OCI-LY7 (cell line): ENCODE measurements around the gene GPR61. TPM values are rescaled to one million over a fixed set of nuclear protein-coding genes. Genes with fewer than 3 reads are reported as not detected.

Experiments
- BruUV-seq: library from RNA; stranded (reverse); fragments of 400-500 nt; replicated peaks from 2 replicates; lab custom pipeline; 2021; lab: Mats Ljungman, UMichigan
- CTCF ChIA-PET: fragments of 300-600 bp; sonication (Branson Sonifier 250); formaldehyde crosslinking; loops from one replicate; lab custom pipeline; 2022; ENCODE audit warnings: antibody characterized with exemption; ENCODE audit not compliant: unreplicated experiment; lab: Charles Lee
- POLR2A ChIA-PET: fragments of 300-600 bp; sonication (Branson Sonifier 250); formaldehyde crosslinking; loops from one replicate; lab custom pipeline; 2022; ENCODE audit warnings: antibody characterized with exemption; lab: Charles Lee
- DNase-seq: peaks from one replicate; pipeline ENCODE4 v3.0.0-alpha.2; 2015; ENCODE audit warnings: low spot score
- H2AFZ ChIP-seq: fragments of 200-600 bp; sonication (generic), shearing (Covaris generic); 2 replicates; pipeline ENCODE4 v1.6.1; 2014; ENCODE audit warnings: mild to moderate bottlenecking, antibody characterized with exemption, low read length, moderate library complexity
- H3K27ac ChIP-seq: fragments of 200-600 bp; sonication (generic); 2 replicates; pipeline ENCODE4 v1.5.1; 2014; ENCODE audit warnings: mixed run types, low read depth, mild to moderate bottlenecking, moderate library complexity, low read length, inconsistent platforms; ENCODE audit not compliant: poor library complexity, severe bottlenecking
- H3K36me3 ChIP-seq: fragments of 200-600 bp; sonication (generic); 2 replicates; pipeline ENCODE4 v1.6.1; 2014; ENCODE audit warnings: mild to moderate bottlenecking, antibody characterized with exemption, low read length, moderate library complexity, mixed read lengths; ENCODE audit not compliant: insufficient read depth
- H3K4me1 ChIP-seq: fragments of 200-600 bp; sonication (generic); 2 replicates; pipeline ENCODE4 v1.5.1; 2014; ENCODE audit warnings: mild to moderate bottlenecking, low read length; ENCODE audit not compliant: insufficient read depth, poor library complexity, severe bottlenecking
- H3K4me2 ChIP-seq: fragments of 200-600 bp; sonication (generic); 2 replicates; pipeline ENCODE4 v1.6.1; 2014; ENCODE audit warnings: mild to moderate bottlenecking, low read length
- H3K4me3 ChIP-seq: fragments of 200-600 bp; sonication (generic); 2 replicates; pipeline ENCODE4 v1.5.1; 2014; ENCODE audit warnings: mild to moderate bottlenecking, low read depth, low read length; ENCODE audit not compliant: poor library complexity, severe bottlenecking
- H3K79me2 ChIP-seq: fragments of 200-600 bp; sonication (generic); 2 replicates; pipeline ENCODE4 v1.6.1; 2016; ENCODE audit warnings: low read depth, mild to moderate bottlenecking, low read length, moderate library complexity, mixed read lengths; ENCODE audit not compliant: insufficient read depth
- H3K9me2 ChIP-seq: fragments of 200-600 bp; sonication (generic); 2 replicates; pipeline ENCODE4 v1.6.1; 2016; ENCODE audit warnings: mild to moderate bottlenecking, low read length, mixed read lengths; ENCODE audit not compliant: insufficient read depth
- H3K9me3 ChIP-seq: fragments of 200-600 bp; sonication (generic); 2 replicates; pipeline ENCODE4 v1.6.1; 2014; ENCODE audit warnings: mild to moderate bottlenecking, mixed run types, low read length, mixed read lengths
- H4K20me1 ChIP-seq: fragments of 200-600 bp; sonication (generic); 2 replicates; pipeline ENCODE4 v1.6.1; 2014; ENCODE audit warnings: mild to moderate bottlenecking, antibody characterized with exemption, low read length, moderate library complexity, mixed read lengths; ENCODE audit not compliant: insufficient read depth
- EZH2phosphoT487 ChIP-seq: fragments of 200-600 bp; sonication (generic); IDR thresholded peaks from 2 replicates; pipeline ENCODE4 v1.6.1; 2018; ENCODE audit warnings: low read depth, borderline replicate concordance, mild to moderate bottlenecking, mixed run types, antibody characterized with exemption, low read length, moderate library complexity, mixed read lengths
- intact Hi-C: fragments of 100-400 bp; cut with micrococcal nuclease; formaldehyde crosslinking; loops from one replicate; pipeline ENCODE4 v1.10.0; 2022; ENCODE audit not compliant: unreplicated experiment
- total RNA-seq, 2 experiments: library from RNA; depleted of rRNA in 1 of 2; stranded (reverse); fragments of >200 nt in 1 of 2; shearing (Covaris generic) in 1 of 2; gene quantifications; 2 replicates each; pipeline ENCODE4 v1.2.3, GENCODE V29; 2014 to 2022
- TF ChIP-seq, protein P1 (sequence below): fragments of 200-600 bp; sonication (generic); conservative IDR thresholded peaks from 2 replicates; pipeline ENCODE4 v1.5.1; 2014; ENCODE audit warnings: mild to moderate bottlenecking, antibody characterized with exemption, low read length, moderate library complexity, mixed read lengths

Gene GPR61
- total RNA-seq, 2 experiments from 2014 or later = not detected

DNA sequence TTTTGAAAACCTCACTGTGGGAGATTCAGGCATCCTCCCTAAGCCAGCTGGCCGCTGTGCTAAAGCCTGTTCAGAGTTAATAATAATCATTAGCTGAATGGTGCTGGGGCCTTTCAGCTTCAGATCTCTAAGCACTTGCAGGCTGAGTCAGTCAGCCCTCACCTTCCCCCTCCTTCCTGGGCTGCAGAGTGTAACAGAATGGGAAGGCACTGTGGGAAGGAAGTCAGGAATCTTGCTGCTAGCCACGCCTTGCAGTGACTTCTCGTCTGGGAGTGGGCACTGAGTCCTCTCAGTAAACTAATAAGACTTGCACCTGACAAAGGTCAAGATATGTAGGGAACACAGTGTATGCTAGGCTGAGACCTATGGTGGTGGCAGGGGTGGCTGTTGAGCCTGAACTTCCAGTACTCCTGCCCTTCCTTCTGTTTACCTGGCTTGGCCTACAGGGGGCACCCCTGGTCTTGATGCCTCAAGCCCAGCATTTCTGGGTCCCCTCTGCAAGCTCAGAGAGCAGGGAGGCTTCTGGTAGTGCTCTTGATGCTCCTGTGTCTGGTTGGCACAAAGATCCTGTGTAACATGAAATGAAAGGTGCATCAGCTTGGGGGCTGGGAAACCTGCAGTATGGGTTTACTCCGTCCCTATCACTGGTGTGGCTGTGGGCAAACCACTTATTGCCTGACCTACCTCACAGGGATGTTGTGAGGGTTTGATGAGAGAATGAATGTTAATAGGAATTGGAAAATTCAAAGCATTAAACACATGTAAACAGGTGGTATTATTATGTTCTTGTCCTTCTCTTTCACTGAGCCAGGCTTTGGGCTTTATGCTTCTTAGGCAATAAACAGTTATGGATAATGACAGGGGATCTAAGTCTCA, 39.8 kb upstream of the GPR61 start:
- Histone ChIP-seq H3K4me3 (no peak overlapping the region), H4K20me1 (no peaks in the 10 kb centered on the region), H3K4me1 (peaks cover 5% of the 10 kb centered on the region), H3K36me3 (peaks cover 41% of the 10 kb centered on the region; the same call in 1 of the 2 replicates), H3K27ac (no peak overlapping the region), H3K4me2 (no peak overlapping the region), H3K9me3 (no peaks in the 10 kb centered on the region), H3K9me2 (no peaks in the 10 kb centered on the region), H3K79me2 (peaks cover 1% of the 10 kb centered on the region; the same call in 1 of the 2 replicates), H2AFZ (no peak overlapping the region)
- intact Hi-C loops = no loop called here
- CTCF ChIA-PET = interaction anchor here (1.0 kb wide), 1 partner anchor 32 kb away, joined by 4 read pairs; no protein-coding TSS in a partner anchor
- no peak for TF ChIP-seq EZH2phosphoT487
- TF ChIP-seq, protein P1, sequence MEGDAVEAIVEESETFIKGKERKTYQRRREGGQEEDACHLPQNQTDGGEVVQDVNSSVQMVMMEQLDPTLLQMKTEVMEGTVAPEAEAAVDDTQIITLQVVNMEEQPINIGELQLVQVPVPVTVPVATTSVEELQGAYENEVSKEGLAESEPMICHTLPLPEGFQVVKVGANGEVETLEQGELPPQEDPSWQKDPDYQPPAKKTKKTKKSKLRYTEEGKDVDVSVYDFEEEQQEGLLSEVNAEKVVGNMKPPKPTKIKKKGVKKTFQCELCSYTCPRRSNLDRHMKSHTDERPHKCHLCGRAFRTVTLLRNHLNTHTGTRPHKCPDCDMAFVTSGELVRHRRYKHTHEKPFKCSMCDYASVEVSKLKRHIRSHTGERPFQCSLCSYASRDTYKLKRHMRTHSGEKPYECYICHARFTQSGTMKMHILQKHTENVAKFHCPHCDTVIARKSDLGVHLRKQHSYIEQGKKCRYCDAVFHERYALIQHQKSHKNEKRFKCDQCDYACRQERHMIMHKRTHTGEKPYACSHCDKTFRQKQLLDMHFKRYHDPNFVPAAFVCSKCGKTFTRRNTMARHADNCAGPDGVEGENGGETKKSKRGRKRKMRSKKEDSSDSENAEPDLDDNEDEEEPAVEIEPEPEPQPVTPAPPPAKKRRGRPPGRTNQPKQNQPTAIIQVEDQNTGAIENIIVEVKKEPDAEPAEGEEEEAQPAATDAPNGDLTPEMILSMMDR = peak; percentile 76
- DNase-seq = peak; percentile 56
- POLR2A ChIA-PET = interaction anchor here (1.1 kb wide), 1 partner anchor 33 kb away, joined by 3 read pairs; no protein-coding TSS in a partner anchor
- no TSS peak for BruUV-seq

DNA sequence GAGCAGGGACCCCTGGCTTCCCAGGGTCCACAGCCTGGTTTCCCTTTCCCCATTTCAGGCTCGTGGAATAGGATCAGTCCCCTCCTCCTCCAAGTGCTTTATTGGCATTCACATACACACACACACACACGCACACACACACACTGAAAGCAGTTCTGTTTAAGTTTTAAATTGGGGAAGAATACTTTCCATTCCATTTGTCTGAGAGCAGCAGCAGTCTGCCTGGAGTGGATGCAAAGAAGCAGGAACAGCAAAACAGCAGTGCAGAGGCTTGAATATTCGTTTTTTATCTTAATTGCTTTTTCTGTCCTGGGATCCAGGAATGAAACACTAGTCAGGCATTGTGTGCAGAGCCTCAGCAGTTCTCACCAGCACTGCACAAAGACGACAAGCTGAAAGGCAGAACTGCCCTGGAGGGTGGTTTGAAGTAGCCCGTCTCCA, 38.7 kb upstream of the GPR61 start:
- TF ChIP-seq, protein P1 = no peak
- TF ChIP-seq EZH2phosphoT487 = no peak
- Histone ChIP-seq H2AFZ (no peak overlapping the region), H3K9me3 (no peaks in the 10 kb centered on the region), H3K4me1 (no peaks in the 10 kb centered on the region), H3K79me2 (no peaks in the 10 kb centered on the region), H3K9me2 (no peaks in the 10 kb centered on the region), H3K4me3 (no peak overlapping the region), H4K20me1 (no peaks in the 10 kb centered on the region), H3K36me3 (peaks cover 36% of the 10 kb centered on the region; the same call in 1 of the 2 replicates), H3K27ac (no peak overlapping the region), H3K4me2 (no peak overlapping the region)
- no TSS peak for BruUV-seq
- intact Hi-C loops = no loop called here
- ChIA-PET POLR2A (interaction anchor here (0.6 kb wide), 1 partner anchor 521 kb away, joined by 3 read pairs; no protein-coding TSS in a partner anchor), CTCF (no interaction called here)
- DNase-seq = no peak
